ENCODE data around the gene CRYGB.
"Not testable (repeated sequence)": the region's sequence is repeated elsewhere in the genome, so short reads cannot be mapped to it uniquely, and the experiment has no call there.

CRYGB gene

DNA sequence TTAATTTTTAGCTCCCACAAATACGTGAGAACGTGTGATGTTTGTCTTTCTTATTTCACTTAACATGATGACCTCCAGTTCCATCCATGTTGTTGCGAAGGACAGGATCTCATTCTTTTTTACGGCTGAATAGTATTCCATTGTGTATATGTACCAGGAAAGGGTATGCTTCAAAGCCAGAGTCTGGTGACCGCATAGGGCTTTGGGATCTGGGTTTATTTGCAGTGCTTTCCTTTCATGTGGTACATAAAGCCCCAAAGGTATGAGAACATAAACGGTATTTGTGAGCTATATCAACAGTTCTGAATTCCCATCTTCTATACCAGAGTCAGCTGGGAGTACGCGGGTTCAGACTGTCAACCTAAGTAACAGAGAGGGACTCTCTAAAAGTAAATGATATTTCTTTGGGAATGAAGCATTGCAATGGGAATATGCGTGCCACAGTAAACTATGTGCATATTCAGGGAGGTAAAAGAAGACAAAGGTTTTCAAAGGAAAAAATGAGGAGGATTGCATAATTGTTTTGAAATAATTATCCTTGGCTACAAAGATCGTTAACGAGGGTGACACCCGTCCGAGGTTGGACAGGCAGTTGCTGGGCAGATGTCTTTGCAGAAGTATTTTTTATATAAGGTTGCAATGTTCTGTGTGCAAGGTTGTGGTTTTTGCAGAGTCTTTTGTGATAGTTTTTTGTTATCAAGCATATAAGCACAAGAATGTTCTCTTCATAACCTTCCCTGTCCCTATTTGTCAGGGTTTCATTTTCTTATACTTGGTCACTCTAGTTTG lies 46.1 kb downstream of the CRYGB start:
- Histone ChIP-seq H3K27me3 (ENCODE audit: control insufficient read depth, insufficient read depth, low read length) (no peaks in the 10 kb centered on the region), H3K4me3 (ENCODE audit: low read length) (no peak overlapping the region), H3K36me3 (ENCODE audit: control insufficient read depth, insufficient read depth, low read length) (no peaks in the 10 kb centered on the region), H3K9ac (ENCODE audit: low read length) (no peak overlapping the region), H3K4me1 (ENCODE audit: control insufficient read depth, insufficient read depth, low read length) (no peaks in the 10 kb centered on the region), H3K9me3 (ENCODE audit: control insufficient read depth, low read length) (no peaks in the 10 kb centered on the region)

DNA sequence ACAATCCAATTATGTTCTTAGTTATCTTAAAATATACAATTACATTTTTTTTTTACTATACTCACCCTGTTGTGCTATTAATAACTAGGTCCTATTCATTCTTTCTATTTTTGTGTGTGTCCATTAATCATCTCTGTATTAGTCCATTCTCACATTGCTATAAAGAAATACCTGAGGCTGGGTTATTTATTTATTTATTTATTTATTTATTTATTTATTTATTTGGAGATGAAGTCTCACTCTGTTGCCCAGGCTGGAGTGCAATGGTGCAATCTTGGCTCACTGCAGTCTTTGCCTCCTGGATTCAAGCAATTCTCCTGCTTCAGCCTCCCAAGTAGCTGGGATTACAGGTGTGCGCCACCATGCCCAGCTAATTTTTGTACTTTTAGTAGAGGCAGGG lies 47.3 kb downstream of the CRYGB start:
- H3K9ac ChIP-seq (ENCODE audit: low read length); H3K9me3 ChIP-seq (ENCODE audit: control insufficient read depth, low read length); H3K36me3 ChIP-seq (ENCODE audit: control insufficient read depth, insufficient read depth, low read length); H3K4me3 ChIP-seq (ENCODE audit: low read length); H3K27me3 ChIP-seq (ENCODE audit: control insufficient read depth, insufficient read depth, low read length); H3K4me1 ChIP-seq (ENCODE audit: control insufficient read depth, insufficient read depth, low read length): not testable (repeated sequence)

DNA sequence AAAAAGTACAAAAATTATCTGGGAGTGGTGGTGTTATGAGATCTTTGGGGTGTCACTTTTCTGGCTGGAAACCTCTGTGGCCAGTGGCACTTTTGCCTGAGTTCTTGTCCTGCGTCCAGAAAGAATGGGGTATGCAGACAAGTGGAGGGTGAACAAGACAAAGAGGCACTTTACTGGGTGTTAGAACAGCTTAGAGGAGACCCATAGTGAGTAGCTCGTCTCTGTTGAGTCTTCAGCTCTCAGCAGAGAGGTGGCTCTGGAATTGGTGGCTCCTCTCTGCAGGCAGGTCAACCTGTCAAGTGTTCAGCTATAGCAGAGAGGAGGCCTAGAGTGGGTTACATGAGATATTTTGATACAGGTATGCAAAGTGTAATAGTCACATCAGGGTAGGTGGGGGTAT lies 47.7 kb downstream of the CRYGB start:
- H3K27me3 ChIP-seq (ENCODE audit: control insufficient read depth, insufficient read depth, low read length): no peaks in the 10 kb centered on the region
- no peaks in the 10 kb centered on the region for H3K9me3 ChIP-seq (ENCODE audit: control insufficient read depth, low read length)
- H3K4me3 ChIP-seq (ENCODE audit: low read length): no peak overlapping the region
- H3K9ac ChIP-seq (ENCODE audit: low read length): no peak overlapping the region
- no peaks in the 10 kb centered on the region for H3K4me1 ChIP-seq (ENCODE audit: control insufficient read depth, insufficient read depth, low read length)
- H3K36me3 ChIP-seq (ENCODE audit: control insufficient read depth, insufficient read depth, low read length): no peaks in the 10 kb centered on the region

DNA sequence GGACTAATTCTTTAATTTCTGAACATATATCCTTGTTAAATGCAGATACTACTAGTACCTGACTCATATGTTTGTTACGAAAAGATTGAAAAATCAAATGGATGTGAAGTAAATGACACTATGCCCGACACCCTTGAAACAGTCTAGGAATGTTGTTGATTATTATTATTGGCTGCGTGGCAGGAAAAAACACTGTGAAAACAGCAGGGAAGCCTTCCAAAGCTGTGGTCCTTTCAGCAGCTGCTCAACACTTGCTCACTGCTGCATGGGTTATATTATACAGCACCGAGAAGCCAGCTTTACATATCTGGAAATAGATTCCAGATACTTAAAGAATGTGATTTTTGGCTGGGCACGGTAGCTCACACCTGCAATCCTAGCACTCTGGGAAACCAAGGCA lies 48.2 kb downstream of the CRYGB start:
- Histone ChIP-seq H3K36me3 (ENCODE audit: control insufficient read depth, insufficient read depth, low read length) (no peaks in the 10 kb centered on the region), H3K4me3 (ENCODE audit: low read length) (no peak overlapping the region), H3K9ac (ENCODE audit: low read length) (no peak overlapping the region), H3K9me3 (ENCODE audit: control insufficient read depth, low read length) (no peaks in the 10 kb centered on the region), H3K27me3 (ENCODE audit: control insufficient read depth, insufficient read depth, low read length) (no peaks in the 10 kb centered on the region), H3K4me1 (ENCODE audit: control insufficient read depth, insufficient read depth, low read length) (no peaks in the 10 kb centered on the region)

DNA sequence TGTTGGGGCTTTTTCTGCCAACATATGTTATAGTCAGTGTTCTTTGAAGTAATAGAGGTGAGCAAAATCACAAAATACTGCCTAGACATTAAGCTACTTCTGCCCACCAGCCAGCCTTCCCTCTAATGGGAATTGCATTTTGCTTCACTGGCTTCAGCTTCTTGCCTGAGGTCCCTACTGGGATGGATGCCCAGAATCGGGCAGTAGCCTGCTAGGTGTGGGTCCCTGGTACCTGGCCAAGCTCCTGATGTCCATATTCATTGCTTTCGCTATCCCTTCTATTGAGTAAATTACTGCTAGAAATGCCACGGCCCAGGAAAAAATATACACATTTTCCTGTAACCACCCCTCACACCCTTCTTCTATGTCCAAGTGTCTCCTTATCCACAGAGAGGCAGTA lies 48.6 kb downstream of the CRYGB start:
- H3K4me1 ChIP-seq (ENCODE audit: control insufficient read depth, insufficient read depth, low read length): no peaks in the 10 kb centered on the region
- no peak overlapping the region for H3K9ac ChIP-seq (ENCODE audit: low read length)
- no peaks in the 10 kb centered on the region for H3K36me3 ChIP-seq (ENCODE audit: control insufficient read depth, insufficient read depth, low read length)
- no peaks in the 10 kb centered on the region for H3K27me3 ChIP-seq (ENCODE audit: control insufficient read depth, insufficient read depth, low read length)
- H3K9me3 ChIP-seq (ENCODE audit: control insufficient read depth, low read length): no peaks in the 10 kb centered on the region
- no peak overlapping the region for H3K4me3 ChIP-seq (ENCODE audit: low read length)

DNA sequence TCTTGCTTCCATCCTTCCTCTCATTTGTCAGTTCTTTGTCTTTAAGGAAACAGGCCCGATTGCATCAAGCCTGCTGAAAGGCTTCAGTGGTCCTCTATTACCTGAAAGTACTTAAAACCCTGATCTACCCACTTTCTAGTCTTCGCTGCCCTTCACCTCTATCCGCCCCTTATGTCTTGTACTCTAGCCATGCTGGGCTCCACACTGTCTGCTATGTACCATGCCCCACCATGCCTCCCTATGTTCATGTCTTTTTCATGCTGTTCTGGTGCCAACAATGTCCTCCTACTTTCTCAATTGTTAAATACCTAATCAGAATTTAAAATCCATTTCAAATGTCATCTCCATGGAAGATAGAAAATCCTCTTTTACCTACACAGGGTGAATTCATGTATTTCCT lies 49.9 kb downstream of the CRYGB start:
- no peaks in the 10 kb centered on the region for H3K27me3 ChIP-seq (ENCODE audit: control insufficient read depth, insufficient read depth, low read length)
- H3K9ac ChIP-seq (ENCODE audit: low read length): no peak overlapping the region
- H3K36me3 ChIP-seq (ENCODE audit: control insufficient read depth, insufficient read depth, low read length): no peaks in the 10 kb centered on the region
- no peaks in the 10 kb centered on the region for H3K4me1 ChIP-seq (ENCODE audit: control insufficient read depth, insufficient read depth, low read length)
- no peaks in the 10 kb centered on the region for H3K9me3 ChIP-seq (ENCODE audit: control insufficient read depth, low read length)
- H3K4me3 ChIP-seq (ENCODE audit: low read length): no peak overlapping the region

DNA sequence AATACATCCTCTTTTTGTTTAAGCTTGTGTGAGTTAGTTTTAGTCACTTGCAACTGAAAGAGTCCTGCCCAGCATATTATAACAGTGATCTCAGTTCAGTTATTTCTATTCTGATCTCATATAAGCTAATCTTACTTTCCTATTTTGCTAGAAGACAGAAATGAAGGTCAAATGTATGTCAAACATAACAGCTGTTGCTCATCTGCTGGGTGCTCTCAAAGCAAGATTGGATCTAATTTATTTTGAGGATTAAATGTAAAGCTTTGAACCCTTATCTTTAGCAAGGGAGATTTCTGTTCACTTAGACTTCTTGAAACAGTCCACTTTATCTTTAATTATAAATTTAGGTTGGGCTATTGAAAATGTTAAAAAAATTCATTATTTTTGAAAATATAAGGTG lies 52.8 kb downstream of the CRYGB start:
- Histone ChIP-seq H3K27me3 (ENCODE audit: control insufficient read depth, insufficient read depth, low read length) (no peaks in the 10 kb centered on the region), H3K9ac (ENCODE audit: low read length) (no peak overlapping the region), H3K36me3 (ENCODE audit: control insufficient read depth, insufficient read depth, low read length) (no peaks in the 10 kb centered on the region)

More for the DNA sequence above, 52.8 kb downstream of the CRYGB start:
- no peak overlapping the region for H3K4me3 ChIP-seq (ENCODE audit: low read length)
- H3K4me1 ChIP-seq (ENCODE audit: control insufficient read depth, insufficient read depth, low read length): no peaks in the 10 kb centered on the region
- H3K9me3 ChIP-seq (ENCODE audit: control insufficient read depth, low read length): no peaks in the 10 kb centered on the region

All from mucosa of stomach (tissue), 1 donor.